ENCODE data around the gene DUSP22.

DUSP22 gene

GRCh38 chr6:342832-343179 lies 50.5 kb downstream of the DUSP22 start:
- DNase-seq = no peak
- in situ Hi-C loops (cut with HindIII; ENCODE audit: low pct_ligation_motif_present, low pct_unique_long_range_greater_than_20kb, low sequenced_read_pairs) = no loop called here

GRCh38 chr6:343226-343935 lies 51.1 kb downstream of the DUSP22 start:
- no peak for DNase-seq
- in situ Hi-C loops (cut with HindIII; ENCODE audit: low pct_ligation_motif_present, low pct_unique_long_range_greater_than_20kb, low sequenced_read_pairs) = no loop called here

GRCh38 chr6:343960-344815 lies 51.9 kb downstream of the DUSP22 start:
- no peak for DNase-seq
- in situ Hi-C loops (cut with HindIII; ENCODE audit: low pct_ligation_motif_present, low pct_unique_long_range_greater_than_20kb, low sequenced_read_pairs) = no loop called here

GRCh38 chr6:344816-345340 lies 52.6 kb downstream of the DUSP22 start:
- in situ Hi-C loops (cut with HindIII; ENCODE audit: low pct_ligation_motif_present, low pct_unique_long_range_greater_than_20kb, low sequenced_read_pairs) = no loop called here
- DNase-seq = no peak

GRCh38 chr6:345747-346385 lies 53.6 kb downstream of the DUSP22 start:
- no peak for DNase-seq
- in situ Hi-C loops (cut with HindIII; ENCODE audit: low pct_ligation_motif_present, low pct_unique_long_range_greater_than_20kb, low sequenced_read_pairs) = no loop called here

- DNase-seq = no peak
- in situ Hi-C loops (cut with HindIII; ENCODE audit: low pct_ligation_motif_present, low pct_unique_long_range_greater_than_20kb, low sequenced_read_pairs) = no loop called here
Observed at GRCh38 chr6:346386-347030, 54.2 kb downstream of the DUSP22 start.

GRCh38 chr6:347232-347631 lies 54.9 kb downstream of the DUSP22 start:
- in situ Hi-C loops (cut with HindIII; ENCODE audit: low pct_ligation_motif_present, low pct_unique_long_range_greater_than_20kb, low sequenced_read_pairs) = no loop called here
- no peak for DNase-seq

- DNase-seq = no peak
- in situ Hi-C loops (cut with HindIII; ENCODE audit: low pct_ligation_motif_present, low pct_unique_long_range_greater_than_20kb, low sequenced_read_pairs) = no loop called here
Observed at GRCh38 chr6:347951-348859, 55.9 kb downstream of the DUSP22 start.

GRCh38 chr6:348860-349396 lies 56.6 kb downstream of the DUSP22 start:
- no peak for DNase-seq
- in situ Hi-C loops (cut with HindIII; ENCODE audit: low pct_ligation_motif_present, low pct_unique_long_range_greater_than_20kb, low sequenced_read_pairs) = no loop called here

- no peak for DNase-seq
- in situ Hi-C loops (cut with HindIII; ENCODE audit: low pct_ligation_motif_present, low pct_unique_long_range_greater_than_20kb, low sequenced_read_pairs) = no loop called here
Observed at GRCh38 chr6:349491-349921, 57.2 kb downstream of the DUSP22 start.

- in situ Hi-C loops (cut with HindIII; ENCODE audit: low pct_ligation_motif_present, low pct_unique_long_range_greater_than_20kb, low sequenced_read_pairs) = no loop called here
- no peak for DNase-seq
Observed at GRCh38 chr6:350371-350770, 58.1 kb downstream of the DUSP22 start.

GRCh38 chr6:351011-351866 lies 59.0 kb downstream of the DUSP22 start:
- no peak for DNase-seq
- in situ Hi-C loops (cut with HindIII; ENCODE audit: low pct_ligation_motif_present, low pct_unique_long_range_greater_than_20kb, low sequenced_read_pairs) = no loop called here

- in situ Hi-C loops (cut with HindIII; ENCODE audit: low pct_ligation_motif_present, low pct_unique_long_range_greater_than_20kb, low sequenced_read_pairs) = no loop called here
- no peak for DNase-seq
Observed at GRCh38 chr6:351867-352289, 59.6 kb downstream of the DUSP22 start.

GRCh38 chr6:352474-352873 lies 60.2 kb downstream of the DUSP22 start:
- in situ Hi-C loops (cut with HindIII; ENCODE audit: low pct_ligation_motif_present, low pct_unique_long_range_greater_than_20kb, low sequenced_read_pairs) = no loop called here

GRCh38 chr6:352896-353470 lies 60.7 kb downstream of the DUSP22 start:
- in situ Hi-C loops (cut with HindIII; ENCODE audit: low pct_ligation_motif_present, low pct_unique_long_range_greater_than_20kb, low sequenced_read_pairs) = no loop called here
- no peak for DNase-seq

More at GRCh38 chr6:352474-352873, 60.2 kb downstream of the DUSP22 start:
- DNase-seq = no peak
